Measurements from ENCODE around the gene PIPOX.

The PIPOX gene

DNA sequence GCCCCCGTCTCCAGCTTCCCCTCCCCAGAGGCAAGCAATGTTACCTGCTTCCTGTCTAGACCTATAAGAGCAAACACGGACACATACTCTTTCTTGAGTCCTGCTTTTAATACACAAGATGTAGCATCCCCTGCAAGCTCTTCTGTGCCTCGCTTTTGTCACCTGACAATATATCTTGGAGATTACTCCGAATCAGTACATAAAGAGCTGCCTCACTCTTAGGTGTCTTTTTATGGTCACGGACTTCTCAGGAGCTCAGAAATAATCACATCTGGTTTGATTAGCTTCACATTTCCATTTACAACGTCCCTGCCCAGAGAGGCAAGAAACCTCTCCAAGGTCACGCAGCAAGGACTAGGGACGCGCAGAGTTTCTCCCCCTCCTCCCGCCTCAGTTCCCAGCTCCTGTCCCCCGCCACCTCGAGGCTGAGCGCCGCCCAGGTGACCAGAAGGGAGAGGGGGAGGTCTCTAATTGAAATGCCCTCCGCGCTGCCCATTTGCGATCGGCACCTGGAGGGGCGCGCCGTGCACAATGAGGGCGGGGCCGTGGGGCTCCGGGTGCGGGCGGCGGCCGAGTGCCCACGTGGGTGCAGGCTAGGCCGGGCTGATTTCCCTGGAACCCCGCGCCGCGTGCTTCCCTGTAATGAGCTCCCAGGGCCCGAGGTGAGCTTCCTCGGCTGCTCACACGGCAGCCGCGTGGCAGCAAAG is 23.3 kb upstream of the PIPOX start:
- no peak for DNase-seq (ENCODE audit: low read depth in 3 of 3)

GRCh38 chr17:29020576-29020975 is 22.4 kb upstream of the PIPOX start:
- no peak for DNase-seq (ENCODE audit: low read depth in 3 of 3)

DNA sequence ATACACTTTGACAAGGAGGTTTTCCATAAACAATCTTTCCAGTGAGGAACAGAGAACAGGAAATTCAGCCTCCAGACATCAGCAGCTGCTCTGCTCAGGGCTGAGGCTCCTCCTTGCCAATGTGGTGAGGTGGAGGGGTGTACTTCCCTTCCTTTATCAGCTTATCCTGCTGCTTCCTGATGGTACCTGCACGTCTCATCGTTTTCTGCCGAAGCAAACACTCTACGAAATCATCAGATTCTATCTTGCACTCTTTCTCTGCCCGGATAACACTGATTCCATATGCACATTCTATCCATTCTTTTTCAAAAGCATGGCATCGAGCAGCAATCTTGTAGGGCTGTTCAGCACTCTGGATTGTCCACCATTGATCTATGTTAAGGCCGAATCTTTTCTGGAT is 21.7 kb upstream of the PIPOX start:
- DNase-seq (ENCODE audit: low read depth in 3 of 3): no peak

- DNase-seq (ENCODE audit: low read depth in 3 of 3): no peak
These were observed 20.9 kb upstream of the PIPOX start for GRCh38 chr17:29022074-29022473.

- DNase-seq (ENCODE audit: low read depth in 3 of 3): no peak
These were observed 18.5 kb upstream of the PIPOX start for GRCh38 chr17:29024316-29024952.

DNA sequence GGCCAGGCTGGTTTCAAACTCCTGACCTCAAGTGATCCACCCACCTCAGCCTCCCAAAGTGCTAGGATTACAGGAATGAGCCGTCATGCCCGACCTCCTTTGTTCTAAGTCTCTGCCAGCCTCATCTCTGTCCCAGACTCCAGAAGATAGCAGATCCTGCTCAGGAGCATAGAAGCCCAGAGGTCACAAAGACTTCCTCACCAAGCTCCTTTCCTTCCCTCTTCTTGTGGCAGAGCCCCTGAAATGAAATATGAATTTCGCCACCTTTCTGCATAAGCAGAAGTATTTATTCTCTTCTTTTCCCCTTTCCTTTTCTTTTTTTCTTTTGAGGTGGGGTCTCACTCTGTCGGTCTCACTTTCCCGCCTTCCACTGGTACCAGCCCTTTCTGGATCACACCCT is 11.5 kb upstream of the PIPOX start:
- DNase-seq (ENCODE audit: low read depth in 3 of 3): no peak

DNA sequence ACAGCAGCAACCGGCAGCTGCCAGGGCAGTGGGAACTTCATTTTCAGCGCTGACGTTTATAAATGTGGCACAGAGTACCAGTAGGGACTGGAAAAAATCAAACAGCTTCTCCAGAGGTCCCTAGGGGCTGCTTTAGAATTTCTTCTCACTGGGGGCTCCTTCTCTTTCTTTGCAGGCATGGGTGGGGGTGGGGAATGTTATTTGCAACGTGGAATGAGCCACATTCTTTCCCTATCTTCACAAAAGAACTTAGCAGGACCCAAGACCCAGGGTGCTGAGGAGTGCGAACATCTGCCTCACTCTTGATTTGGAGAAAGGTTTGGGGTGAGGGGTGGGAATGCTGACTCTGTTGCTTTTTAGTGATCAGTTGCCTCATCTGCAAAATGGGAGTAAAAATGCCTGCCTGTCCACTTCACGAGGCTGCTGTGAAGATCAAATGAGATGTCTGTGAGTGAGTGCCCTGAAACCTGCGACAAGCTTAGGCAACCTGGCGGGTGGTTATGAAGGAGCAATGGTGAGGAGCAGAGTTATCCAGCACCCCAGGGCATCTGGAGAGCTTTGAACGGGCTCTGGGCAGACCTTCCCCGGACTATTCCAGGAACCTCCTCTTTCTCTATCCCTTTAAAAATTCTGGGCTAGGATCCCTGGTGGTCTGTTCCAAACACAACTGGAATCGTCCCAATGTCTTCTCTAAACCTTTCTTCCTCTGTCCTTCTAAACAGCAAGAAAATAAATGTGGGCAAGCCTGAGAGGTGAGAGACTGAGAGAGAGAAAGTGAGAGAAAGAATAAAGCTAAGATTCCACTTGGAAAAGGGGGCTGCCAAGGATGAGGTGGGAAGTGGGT is 10.7 kb upstream of the PIPOX start:
- DNase-seq (ENCODE audit: low read depth in 3 of 3): no peak

DNA sequence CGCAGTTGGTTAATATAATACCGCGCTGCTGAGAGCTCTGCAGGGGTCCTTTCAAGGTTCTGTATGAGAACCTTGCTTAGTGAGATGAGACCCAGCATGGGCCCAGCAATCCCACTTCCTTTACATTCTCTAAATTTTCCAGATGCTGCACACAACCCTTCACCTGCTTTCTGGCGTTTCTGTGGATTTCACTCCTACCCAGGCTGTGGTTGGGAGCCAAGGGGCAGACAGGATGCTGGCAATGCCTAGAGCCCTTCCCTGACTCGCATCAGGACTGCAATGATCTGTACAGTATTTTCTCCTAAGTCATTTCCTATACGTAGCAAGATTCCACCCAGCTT is 10.1 kb upstream of the PIPOX start:
- DNase-seq (ENCODE audit: low read depth in 3 of 3): no peak

DNA sequence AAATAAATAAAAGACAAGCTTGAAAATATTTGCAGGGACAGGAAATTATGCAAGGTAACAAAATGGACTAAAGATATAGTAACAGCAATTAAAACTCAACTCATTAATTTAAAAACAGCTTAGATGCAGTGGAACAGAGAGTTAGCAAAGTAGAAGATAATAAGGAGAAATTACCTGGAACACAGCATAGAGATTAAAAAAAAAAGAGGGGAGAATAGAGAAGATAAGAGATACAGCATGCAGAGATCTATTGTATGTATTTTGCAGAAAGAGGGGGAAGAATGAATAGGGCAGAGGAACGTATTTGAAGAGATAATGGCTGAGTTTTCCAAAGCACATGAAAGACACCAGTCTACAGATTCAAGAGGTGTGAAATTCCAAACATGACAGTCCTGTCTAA is 8.4 kb upstream of the PIPOX start:
- DNase-seq (ENCODE audit: low read depth in 3 of 3): no peak

GRCh38 chr17:29036584-29036983 is 6.4 kb upstream of the PIPOX start:
- no peak for DNase-seq (ENCODE audit: low read depth in 3 of 3)

DNA sequence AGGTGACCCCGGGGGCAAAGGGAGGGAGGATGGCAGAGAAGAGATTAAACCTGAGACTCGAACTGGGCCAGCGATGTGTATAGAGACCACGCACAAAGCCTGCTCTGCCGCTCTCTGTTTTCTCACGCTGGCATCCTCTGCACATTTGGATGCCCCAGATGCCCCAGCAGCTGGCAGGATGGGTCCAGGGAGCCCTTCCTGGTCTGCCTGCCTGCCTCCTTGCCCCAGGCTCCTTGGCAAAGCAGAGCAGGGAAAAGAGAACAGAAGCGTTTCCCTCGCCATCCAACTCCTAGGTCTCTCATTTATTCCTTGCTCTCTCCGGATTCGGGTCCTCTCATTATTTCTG is 5.2 kb upstream of the PIPOX start:
- DNase-seq (ENCODE audit: low read depth in 3 of 3): no peak

- DNase-seq (ENCODE audit: low read depth in 3 of 3): no peak
These were observed 4.7 kb upstream of the PIPOX start for GRCh38 chr17:29038085-29038795.

DNA sequence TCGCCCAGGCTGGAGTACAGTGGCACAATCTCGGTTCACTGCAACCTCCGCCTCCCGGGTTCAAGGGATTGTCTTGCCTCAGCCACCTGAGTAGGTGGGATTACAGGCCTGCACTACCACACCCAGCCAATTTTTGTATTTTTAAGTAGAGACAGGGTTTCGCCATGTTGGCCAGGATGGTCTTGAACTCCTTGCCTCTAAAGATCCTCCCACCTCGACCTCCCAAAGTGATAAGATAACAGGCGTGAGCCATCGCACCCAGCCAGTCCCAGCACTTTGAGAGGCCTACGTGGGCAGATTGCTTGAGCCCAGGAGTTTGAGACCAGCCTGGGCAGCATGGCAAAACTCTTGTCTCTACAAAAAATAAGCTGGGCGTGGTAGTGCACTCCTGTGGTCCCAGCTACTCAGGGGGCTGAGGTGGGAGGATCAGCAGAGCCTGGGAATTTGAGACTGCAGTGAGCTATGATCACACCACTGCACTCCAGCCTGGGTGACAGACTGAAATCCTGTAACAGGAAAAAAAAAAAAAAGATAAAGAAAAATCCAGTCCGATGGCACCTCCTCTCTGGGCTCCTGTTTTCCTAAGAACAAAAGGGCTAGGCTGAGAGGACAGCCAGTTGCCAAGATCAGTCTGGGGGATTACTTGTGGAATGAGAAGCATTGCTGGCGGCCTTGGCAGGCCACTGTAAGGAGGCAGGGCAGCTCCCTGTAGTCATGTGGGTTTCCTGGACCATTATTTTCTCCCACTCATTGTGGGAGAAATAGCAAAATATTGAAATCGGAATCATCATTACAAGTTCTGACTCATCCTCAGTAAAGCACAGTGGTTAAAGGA is 3.0 kb upstream of the PIPOX start:
- no peak for DNase-seq (ENCODE audit: low read depth in 3 of 3)

DNA sequence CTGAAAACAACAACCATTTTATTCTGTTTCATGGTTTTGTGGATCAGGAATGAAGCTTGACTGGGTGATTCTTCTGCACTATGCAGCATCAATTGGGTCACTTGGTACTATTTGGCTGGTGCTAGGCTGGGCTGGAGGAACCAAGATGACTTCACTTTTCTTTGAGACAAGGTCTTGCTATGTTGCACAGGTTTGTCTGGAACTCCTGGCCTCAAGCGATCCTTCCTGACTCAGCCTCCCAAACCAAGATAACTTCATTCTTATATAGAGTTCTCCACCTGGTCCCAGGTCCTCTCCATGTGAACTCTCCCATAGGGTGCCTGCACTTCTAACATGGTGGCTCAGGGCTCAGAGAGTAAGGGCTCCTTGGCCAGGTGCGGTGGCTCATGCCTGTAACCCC is 1.9 kb upstream of the PIPOX start:
- DNase-seq (ENCODE audit: low read depth in 3 of 3): no peak

DNA sequence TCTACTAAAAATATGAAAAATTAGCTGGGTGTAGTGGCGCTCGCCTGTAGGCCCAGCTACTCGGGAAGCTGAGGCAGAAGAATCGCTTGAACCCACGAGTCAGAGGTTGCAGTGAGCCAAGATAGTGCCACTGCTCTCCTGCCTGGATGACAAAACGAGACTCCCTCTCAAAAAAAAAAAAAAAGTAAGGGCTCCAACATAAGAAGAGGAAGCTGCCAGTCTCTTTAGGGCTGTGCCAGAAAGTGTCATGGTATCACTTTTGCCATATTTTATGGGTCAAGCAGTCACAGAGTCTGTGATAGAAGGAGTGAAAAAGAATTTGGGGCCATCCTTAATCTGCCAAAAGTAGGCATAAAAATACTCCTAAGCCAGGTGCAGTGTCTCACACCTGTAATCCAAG is 1.4 kb upstream of the PIPOX start:
- no peak for DNase-seq (ENCODE audit: low read depth in 3 of 3)

DNA sequence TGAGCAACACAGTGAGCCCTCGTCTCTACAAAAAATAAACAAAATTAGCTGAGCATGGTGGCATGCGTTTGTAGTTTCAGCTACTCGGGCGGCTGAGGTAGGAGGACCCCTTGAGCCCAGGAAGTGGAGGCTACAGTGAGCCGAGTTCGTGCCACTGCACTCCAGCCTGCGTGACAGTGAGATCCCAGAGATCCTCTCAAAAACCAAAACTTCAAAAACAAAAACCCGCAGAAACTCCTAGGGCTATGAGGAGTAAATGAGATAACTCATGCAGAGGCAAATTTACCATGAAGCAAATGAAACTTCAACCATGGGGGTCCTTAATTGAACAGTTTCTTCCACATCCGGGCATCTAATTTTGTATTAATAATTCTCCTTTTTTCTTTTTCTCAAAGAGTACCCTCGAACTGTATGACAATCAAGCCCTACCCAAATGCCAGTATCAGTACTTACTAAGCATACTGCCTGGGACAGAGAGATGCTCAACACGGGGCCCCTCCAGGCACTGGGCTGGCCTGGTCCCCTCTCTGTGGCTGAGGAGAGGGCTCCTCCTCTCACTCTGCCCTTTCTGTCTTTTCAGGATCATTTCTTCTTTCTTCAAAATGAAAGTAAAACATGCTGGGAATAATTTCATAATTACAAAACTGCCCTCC is 789 bp upstream of the PIPOX start:
- no peak for DNase-seq (ENCODE audit: low read depth in 3 of 3)

GRCh38 chr17:29043539-29044145 is 701 bp downstream of the PIPOX start:
- no peak for DNase-seq (ENCODE audit: low read depth in 3 of 3)

DNA sequence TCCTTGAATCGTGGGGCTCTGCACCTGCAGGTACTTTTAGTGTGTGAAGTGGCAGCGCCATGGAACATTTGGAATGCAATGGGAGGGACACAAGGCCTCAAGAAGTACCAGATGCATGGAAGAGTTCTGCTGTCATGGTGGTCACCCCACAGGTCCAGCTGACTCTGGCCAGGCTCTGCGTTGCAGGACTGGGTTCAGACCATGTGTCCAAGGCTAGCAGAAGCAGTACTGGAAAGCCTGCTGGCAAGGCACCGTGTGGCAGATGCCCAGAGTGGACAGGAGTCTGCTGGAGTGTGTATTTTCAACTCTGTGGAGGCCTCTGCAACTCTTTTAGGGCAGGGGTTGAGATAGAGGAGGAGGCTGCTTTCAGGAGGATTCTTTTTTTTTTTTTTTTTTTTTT is 2.1 kb downstream of the PIPOX start:
- no peak for DNase-seq (ENCODE audit: low read depth in 3 of 3)

- no peak for DNase-seq (ENCODE audit: low read depth in 3 of 3)
These were observed 3.0 kb downstream of the PIPOX start for GRCh38 chr17:29045734-29046472.

DNA sequence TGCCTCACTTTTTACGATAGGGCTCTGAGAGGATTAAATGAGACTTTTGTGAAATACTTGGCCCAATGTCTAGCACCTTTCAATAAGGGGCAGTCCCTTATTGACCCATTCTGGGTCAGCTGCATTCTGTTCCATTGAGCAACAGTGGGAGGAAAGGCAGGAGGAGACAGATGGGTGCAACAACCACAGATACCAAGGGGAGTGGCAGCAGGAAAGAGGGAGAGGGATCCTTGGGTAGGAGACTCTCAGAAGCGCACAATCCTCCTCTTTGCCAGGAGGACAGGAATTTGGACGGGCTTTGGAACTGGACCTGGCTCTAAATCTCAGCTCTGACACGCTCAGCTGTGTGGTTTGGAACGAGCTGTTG is 3.5 kb downstream of the PIPOX start:
- DNase-seq (ENCODE audit: low read depth in 3 of 3): no peak

All from stimulated activated CD4-positive, alpha-beta T cell treated with anti-CD3 and anti-CD28 coated beads, TNF-alpha, amount 100 ng/mL, for 48 hours (primary cell).